ENCODE results near the gene PRM2.

The PRM2 gene

DNA sequence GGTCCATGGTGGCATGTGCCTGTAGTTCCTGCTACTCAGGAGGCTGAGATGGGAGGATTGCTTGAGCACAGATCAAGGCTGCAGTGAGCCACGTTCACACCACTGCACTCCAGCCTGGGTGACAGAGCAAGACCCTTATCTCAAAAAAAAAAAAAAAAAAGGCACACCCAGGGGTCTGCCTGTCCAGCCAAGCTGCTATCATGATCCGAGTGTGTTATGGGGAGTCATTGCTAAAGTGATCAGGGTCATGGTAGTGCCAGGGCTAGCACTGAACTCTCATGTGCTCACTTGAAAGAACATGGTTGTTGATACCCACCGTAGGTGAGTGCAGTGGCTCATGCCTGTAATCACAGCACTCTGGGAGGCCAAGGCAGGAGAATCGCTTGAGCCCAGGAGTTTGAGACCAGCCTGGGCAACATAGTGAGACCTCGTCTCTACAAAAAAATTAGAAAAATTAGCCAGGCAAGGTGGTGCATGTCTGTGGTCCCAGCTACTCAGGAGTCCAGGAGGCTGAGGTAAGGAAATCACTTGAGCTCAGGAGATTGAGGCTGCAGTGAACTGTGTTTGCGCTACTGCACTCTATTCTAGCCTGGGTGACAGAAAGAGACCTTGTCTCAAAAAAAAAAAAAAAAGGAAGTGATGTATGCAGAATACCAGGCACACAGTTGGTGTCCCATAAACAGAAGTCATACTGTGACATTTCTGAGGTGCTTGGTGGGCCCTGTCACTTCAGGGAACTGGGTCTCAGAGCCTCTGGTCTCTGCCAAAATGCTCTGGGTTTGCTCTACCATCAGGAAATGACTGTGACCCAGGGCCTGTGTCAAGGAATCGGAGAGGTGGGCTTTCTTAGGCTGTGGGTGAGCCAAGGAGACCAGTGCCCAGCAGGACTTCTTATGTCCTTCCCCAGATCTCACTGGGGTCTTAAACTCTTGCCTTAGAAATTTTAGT is 2.7 kb upstream of the PRM2 start:
- Histone ChIP-seq H3K4me1 (no peaks in the 10 kb centered on the region), H3K27me3 (ENCODE audit: control insufficient read depth, insufficient read depth, low read length) (no peaks in the 10 kb centered on the region), H3K36me3 (ENCODE audit: control insufficient read depth, insufficient read depth, low read length) (no peaks in the 10 kb centered on the region), H3K9ac (no peak overlapping the region), H3K79me2 (no peaks in the 10 kb centered on the region), H2AFZ (no peak overlapping the region), H3K4me3 (ENCODE audit: low read depth, low read length) (no peak overlapping the region), H3K27ac (no peak overlapping the region), H3K9me3 (ENCODE audit: control insufficient read depth, low read length) (no peaks in the 10 kb centered on the region), H3K4me2 (ENCODE audit: low read length) (no peak overlapping the region)
- TF ChIP-seq, protein P1, sequence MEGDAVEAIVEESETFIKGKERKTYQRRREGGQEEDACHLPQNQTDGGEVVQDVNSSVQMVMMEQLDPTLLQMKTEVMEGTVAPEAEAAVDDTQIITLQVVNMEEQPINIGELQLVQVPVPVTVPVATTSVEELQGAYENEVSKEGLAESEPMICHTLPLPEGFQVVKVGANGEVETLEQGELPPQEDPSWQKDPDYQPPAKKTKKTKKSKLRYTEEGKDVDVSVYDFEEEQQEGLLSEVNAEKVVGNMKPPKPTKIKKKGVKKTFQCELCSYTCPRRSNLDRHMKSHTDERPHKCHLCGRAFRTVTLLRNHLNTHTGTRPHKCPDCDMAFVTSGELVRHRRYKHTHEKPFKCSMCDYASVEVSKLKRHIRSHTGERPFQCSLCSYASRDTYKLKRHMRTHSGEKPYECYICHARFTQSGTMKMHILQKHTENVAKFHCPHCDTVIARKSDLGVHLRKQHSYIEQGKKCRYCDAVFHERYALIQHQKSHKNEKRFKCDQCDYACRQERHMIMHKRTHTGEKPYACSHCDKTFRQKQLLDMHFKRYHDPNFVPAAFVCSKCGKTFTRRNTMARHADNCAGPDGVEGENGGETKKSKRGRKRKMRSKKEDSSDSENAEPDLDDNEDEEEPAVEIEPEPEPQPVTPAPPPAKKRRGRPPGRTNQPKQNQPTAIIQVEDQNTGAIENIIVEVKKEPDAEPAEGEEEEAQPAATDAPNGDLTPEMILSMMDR (IDR thresholded peaks at IDR 0.05): no peak

GRCh38 chr16:11277607-11278337 is 1.5 kb upstream of the PRM2 start:
- Histone ChIP-seq H3K79me2 (no peaks in the 10 kb centered on the region), H3K36me3 (ENCODE audit: control insufficient read depth, insufficient read depth, low read length) (no peaks in the 10 kb centered on the region), H3K27ac (no peak overlapping the region), H3K4me1 (no peaks in the 10 kb centered on the region), H3K4me2 (ENCODE audit: low read length) (no peak overlapping the region), H3K9ac (no peak overlapping the region), H3K27me3 (ENCODE audit: control insufficient read depth, insufficient read depth, low read length) (no peaks in the 10 kb centered on the region), H3K9me3 (ENCODE audit: control insufficient read depth, low read length) (no peaks in the 10 kb centered on the region), H3K4me3 (ENCODE audit: low read depth, low read length) (no peak overlapping the region), H2AFZ (no peak overlapping the region)
- TF ChIP-seq, protein P1 (IDR thresholded peaks at IDR 0.05): no peak

GRCh38 chr16:11276896-11277593 is 765 bp upstream of the PRM2 start:
- Histone ChIP-seq H3K4me1 (no peaks in the 10 kb centered on the region), H2AFZ (no peak overlapping the region), H3K9me3 (ENCODE audit: control insufficient read depth, low read length) (no peaks in the 10 kb centered on the region), H3K27ac (no peak overlapping the region), H3K4me3 (ENCODE audit: low read depth, low read length) (no peak overlapping the region), H3K36me3 (ENCODE audit: control insufficient read depth, insufficient read depth, low read length) (no peaks in the 10 kb centered on the region), H3K79me2 (no peaks in the 10 kb centered on the region), H3K4me2 (ENCODE audit: low read length) (no peak overlapping the region), H3K27me3 (ENCODE audit: control insufficient read depth, insufficient read depth, low read length) (no peaks in the 10 kb centered on the region), H3K9ac (no peak overlapping the region)
- TF ChIP-seq, protein P1 (IDR thresholded peaks at IDR 0.05): no peak

- Histone ChIP-seq H3K9me3 (ENCODE audit: control insufficient read depth, low read length) (no peaks in the 10 kb centered on the region), H3K9ac (no peak overlapping the region), H3K27ac (no peak overlapping the region), H2AFZ (no peak overlapping the region), H3K4me2 (ENCODE audit: low read length) (no peak overlapping the region), H3K27me3 (ENCODE audit: control insufficient read depth, insufficient read depth, low read length) (no peaks in the 10 kb centered on the region), H3K4me3 (ENCODE audit: low read depth, low read length) (no peak overlapping the region), H3K36me3 (ENCODE audit: control insufficient read depth, insufficient read depth, low read length) (no peaks in the 10 kb centered on the region), H3K4me1 (no peaks in the 10 kb centered on the region), H3K79me2 (no peaks in the 10 kb centered on the region)
- TF ChIP-seq, protein P1 (IDR thresholded peaks at IDR 0.05): no peak
Measured at GRCh38 chr16:11274964-11275363, 1.3 kb downstream of the PRM2 start.
